ENCODE data around the gene KBTBD7. TPM values are rescaled to one million over a fixed set of nuclear protein-coding genes. Genes with fewer than 3 reads are reported as not detected.

The KBTBD7 gene
- total and polyA plus RNA-seq, 2 donors (not counting 3 experiments of a cell fraction or from before 2014, with no cell fraction given), result 2.1 to 4.4 TPM

GRCh38 chr13:41179593-41180250 lies 14.6 kb downstream of the KBTBD7 start:
- Histone ChIP-seq H3K4me3 (replicated peaks in 1 of 3; ENCODE audit: insufficient read depth in 1 of 3, low read depth in 1 of 3, low read length in 3 of 3) (no peak overlapping the region), H3K9me1 (replicated peaks; ENCODE audit: control insufficient read depth, extremely low read depth, insufficient read depth, low read length) (no peaks in the 10 kb centered on the region), H4K20me1 (replicated peaks; ENCODE audit: control insufficient read depth, extremely low read depth, insufficient read depth, low read length) (no peaks in the 10 kb centered on the region), H3K36me3 (ENCODE audit: control insufficient read depth in 2 of 2, extremely low read depth in 1 of 2, insufficient read depth in 2 of 2, low read length in 2 of 2) (no peaks in the 10 kb centered on the region), H3K27me3 (ENCODE audit: control insufficient read depth in 2 of 2, insufficient read depth in 2 of 2, low read length in 2 of 2) (no peaks in the 10 kb centered on the region), H3K4me2 (ENCODE audit: insufficient read depth, low read length) (no peak overlapping the region), H3K9me3 (replicated peaks; ENCODE audit: control insufficient read depth, insufficient read depth, low read length) (no peaks in the 10 kb centered on the region), H3K4me1 (ENCODE audit: control insufficient read depth, extremely low read depth, insufficient read depth, low read length) (no peaks in the 10 kb centered on the region), H3K9ac (replicated peaks; ENCODE audit: extremely low read depth, insufficient read depth, low read length) (no peak overlapping the region), H3K79me2 (ENCODE audit: control insufficient read depth, insufficient read depth, low read length) (no peaks in the 10 kb centered on the region), H2AFZ (ENCODE audit: low read depth, low read length) (no peak overlapping the region), H3K27ac (ENCODE audit: insufficient read depth, low read depth, low read length) (no peak overlapping the region)
- ChIA-PET CTCF (interaction anchor here (1.0 to 1.2 kb wide), 2 partner anchors 8 to 10 kb away, joined by 3 read pairs; no protein-coding TSS in a partner anchor), POLR2A (no interaction called here)
- TF ChIP-seq JUN (IDR thresholded peaks at IDR 0.05; ENCODE audit: borderline replicate concordance, insufficient read depth, insufficient read length, low read depth), result no peak
- no peak for TF ChIP-seq EZH2 (IDR thresholded peaks at IDR 0.05; ENCODE audit: borderline replicate concordance, low read depth, low read length, severe bottlenecking)
- TF ChIP-seq GATA2 (IDR thresholded peaks at IDR 0.05; ENCODE audit: insufficient read depth, insufficient read length, low read depth, low read length), result no peak
- TF ChIP-seq MAX (IDR thresholded peaks at IDR 0.05; ENCODE audit: insufficient read depth, insufficient read length), result no peak
- no peak for TF ChIP-seq POLR2AphosphoS5 (IDR thresholded peaks at IDR 0.05; ENCODE audit: insufficient read depth, low read depth, low read length)
- no peak for TF ChIP-seq POLR2A (IDR thresholded peaks at IDR 0.05; ENCODE audit: low read depth, low read length)
- TF ChIP-seq CTCF (IDR thresholded peaks at IDR 0.05; ENCODE audit: extremely low read depth in 1 of 2, insufficient read depth in 1 of 2, low read depth in 1 of 2, low read length in 2 of 2), result no peak
- TF ChIP-seq FOS (IDR thresholded peaks at IDR 0.05; ENCODE audit: borderline replicate concordance, insufficient read depth, low read length), result no peak
- TF ChIP-seq MYC (IDR thresholded peaks at IDR 0.05; ENCODE audit: low read depth, low read length), result no peak
- DNase-seq (ENCODE audit: low read depth, low spot score), result no peak
- no peak for FAIRE-seq
- dilution Hi-C loops (cut with MboI; ENCODE audit: extremely low pct_ligation_motif_present, low sequenced_read_pairs), result no loop called here
- intact Hi-C loops (cut with micrococcal nuclease), result no loop called here
- no TSS peak for BruUV-seq (replicated peaks)

All from endothelial cell of umbilical vein (primary cell).